ENCODE measurements around the gene PDCD1.
A peak's percentile ranks its signal among the peaks of the same experiment; 100 is the strongest.

The PDCD1 gene

GRCh38 chr2:241852981-241853631, 5.6 kb downstream of the PDCD1 start:
- no peak for DNase-seq (ENCODE audit: low read depth, low spot score)

GRCh38 chr2:241852116-241852980, 6.3 kb downstream of the PDCD1 start:
- no peak for DNase-seq (ENCODE audit: low read depth, low spot score)

- no peak for DNase-seq (ENCODE audit: low read depth, low spot score)
Observed at GRCh38 chr2:241851325-241852115, 7.2 kb downstream of the PDCD1 start.

- DNase-seq (ENCODE audit: low read depth, low spot score) = no peak
Observed at GRCh38 chr2:241850544-241851324, 8.0 kb downstream of the PDCD1 start.

GRCh38 chr2:241849616-241850543, 8.8 kb downstream of the PDCD1 start:
- no peak for DNase-seq (ENCODE audit: low read depth, low spot score)

GRCh38 chr2:241848761-241849615, 9.7 kb downstream of the PDCD1 start:
- no peak for DNase-seq (ENCODE audit: low read depth, low spot score)

GRCh38 chr2:241846406-241846805, 12.3 kb downstream of the PDCD1 start:
- no peak for DNase-seq (ENCODE audit: low read depth, low spot score)

GRCh38 chr2:241844831-241845578, 13.7 kb downstream of the PDCD1 start:
- DNase-seq (ENCODE audit: low read depth, low spot score) = no peak

- DNase-seq (ENCODE audit: low read depth, low spot score) = peak; percentile 83
Observed at GRCh38 chr2:241844066-241844728, 14.5 kb downstream of the PDCD1 start.

GRCh38 chr2:241843321-241844065, 15.2 kb downstream of the PDCD1 start:
- DNase-seq (ENCODE audit: low read depth, low spot score) = no peak

GRCh38 chr2:241842620-241843211, 16.0 kb downstream of the PDCD1 start:
- no peak for DNase-seq (ENCODE audit: low read depth, low spot score)

- no peak for DNase-seq (ENCODE audit: low read depth, low spot score)
Observed at GRCh38 chr2:241842067-241842415, 16.7 kb downstream of the PDCD1 start.

- DNase-seq (ENCODE audit: low read depth, low spot score) = no peak
Observed at GRCh38 chr2:241841181-241842066, 17.3 kb downstream of the PDCD1 start.

GRCh38 chr2:241837197-241837965, 21.3 kb downstream of the PDCD1 start:
- no peak for DNase-seq (ENCODE audit: low read depth, low spot score)

- DNase-seq (ENCODE audit: low read depth, low spot score) = no peak
Observed at GRCh38 chr2:241836292-241836691, 22.4 kb downstream of the PDCD1 start.

All from astrocyte of the hippocampus (primary cell).